BE2C (cell line): ENCODE results near the gene TBATA.

Experiments used
- DNase-seq: peaks from one replicate; pipeline ENCODE4 v3.0.0-alpha.2; 2020
- H3K27me3 ChIP-seq: fragments of 250-450 bp; sonication (Bioruptor Pico); 2 replicates; pipeline ENCODE4 v1.5.1; 2020; ENCODE audit warnings: mild to moderate bottlenecking
- H3K36me3 ChIP-seq: fragments of 250-450 bp; sonication (Bioruptor Pico); 2 replicates; pipeline ENCODE4 v1.5.1; 2020; ENCODE audit warnings: mild to moderate bottlenecking
- H3K4me1 ChIP-seq: fragments of 250-450 bp; sonication (Bioruptor Pico); 2 replicates; pipeline ENCODE4 v1.5.1; 2020
- H3K4me3 ChIP-seq: 2 replicates; pipeline ENCODE4 v1.5.1; 2011; ENCODE audit warnings: low read depth, low read length
- H3K9me3 ChIP-seq: fragments of 250-450 bp; sonication (Bioruptor Pico); 2 replicates; pipeline ENCODE4 v1.5.1; 2020
- CTCF ChIP-seq: IDR thresholded peaks from 2 replicates; pipeline ENCODE4 v1.5.1; 2012; ENCODE audit warnings: mild to moderate bottlenecking, low read depth, low read length

Gene TBATA

DNA sequence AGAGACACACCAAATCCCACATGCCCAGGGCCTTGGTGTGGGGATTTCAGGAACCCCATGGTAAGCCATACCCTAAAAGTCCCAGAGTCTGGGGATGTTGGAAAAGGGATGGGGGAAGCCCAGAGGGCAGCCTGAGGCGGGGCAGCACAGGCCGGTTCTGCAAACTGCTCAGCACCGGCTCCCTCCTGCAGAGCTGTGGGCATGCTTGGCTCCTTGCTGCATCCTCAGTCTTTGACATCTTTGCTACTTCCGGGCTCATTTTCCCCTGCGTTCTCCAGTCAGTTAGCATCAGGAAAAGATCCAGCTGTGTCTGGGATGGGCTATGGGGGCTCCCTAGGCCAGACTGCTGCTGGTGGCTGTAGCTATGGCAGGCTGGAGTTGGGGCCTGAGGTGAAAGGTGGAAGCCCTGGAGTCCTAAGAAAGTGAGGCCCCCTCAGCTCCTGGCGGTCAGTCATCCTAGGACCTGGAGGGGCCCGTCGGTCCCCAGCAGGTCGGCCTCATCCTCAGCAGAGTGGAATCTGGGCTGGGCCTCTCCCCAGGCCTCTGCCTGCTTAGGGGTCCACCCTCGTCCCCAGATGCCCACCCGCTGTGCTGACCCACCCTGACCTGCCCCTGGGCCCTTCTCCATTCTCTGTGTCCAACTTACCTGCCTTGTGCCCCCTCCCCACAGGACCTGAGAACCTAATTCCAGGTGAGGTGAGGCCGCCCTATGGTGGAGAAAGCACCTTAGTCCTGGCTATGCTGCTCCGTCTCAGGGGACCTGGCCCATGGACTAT, 9.3 kb downstream of the TBATA start:
- no peak for TF ChIP-seq CTCF
- 0 out of 2 replicates have a peak, but pooled peaks cover 3% of the 10 kb centered on the region for H3K4me1 ChIP-seq
- no peaks in the 10 kb centered on the region for H3K36me3 ChIP-seq
- no peak for DNase-seq
- no peak overlapping the region for H3K4me3 ChIP-seq
- H3K9me3 ChIP-seq: no peaks in the 10 kb centered on the region
- no peaks in the 10 kb centered on the region for H3K27me3 ChIP-seq

GRCh38 chr10:70774810-70775678, 10.1 kb downstream of the TBATA start:
- H3K4me3 ChIP-seq: no peak overlapping the region
- H3K27me3 ChIP-seq: no peaks in the 10 kb centered on the region
- no peak for TF ChIP-seq CTCF
- DNase-seq: no peak
- H3K36me3 ChIP-seq: no peaks in the 10 kb centered on the region
- 0 out of 2 replicates have a peak, but pooled peaks cover 3% of the 10 kb centered on the region for H3K4me1 ChIP-seq
- no peaks in the 10 kb centered on the region for H3K9me3 ChIP-seq

DNA sequence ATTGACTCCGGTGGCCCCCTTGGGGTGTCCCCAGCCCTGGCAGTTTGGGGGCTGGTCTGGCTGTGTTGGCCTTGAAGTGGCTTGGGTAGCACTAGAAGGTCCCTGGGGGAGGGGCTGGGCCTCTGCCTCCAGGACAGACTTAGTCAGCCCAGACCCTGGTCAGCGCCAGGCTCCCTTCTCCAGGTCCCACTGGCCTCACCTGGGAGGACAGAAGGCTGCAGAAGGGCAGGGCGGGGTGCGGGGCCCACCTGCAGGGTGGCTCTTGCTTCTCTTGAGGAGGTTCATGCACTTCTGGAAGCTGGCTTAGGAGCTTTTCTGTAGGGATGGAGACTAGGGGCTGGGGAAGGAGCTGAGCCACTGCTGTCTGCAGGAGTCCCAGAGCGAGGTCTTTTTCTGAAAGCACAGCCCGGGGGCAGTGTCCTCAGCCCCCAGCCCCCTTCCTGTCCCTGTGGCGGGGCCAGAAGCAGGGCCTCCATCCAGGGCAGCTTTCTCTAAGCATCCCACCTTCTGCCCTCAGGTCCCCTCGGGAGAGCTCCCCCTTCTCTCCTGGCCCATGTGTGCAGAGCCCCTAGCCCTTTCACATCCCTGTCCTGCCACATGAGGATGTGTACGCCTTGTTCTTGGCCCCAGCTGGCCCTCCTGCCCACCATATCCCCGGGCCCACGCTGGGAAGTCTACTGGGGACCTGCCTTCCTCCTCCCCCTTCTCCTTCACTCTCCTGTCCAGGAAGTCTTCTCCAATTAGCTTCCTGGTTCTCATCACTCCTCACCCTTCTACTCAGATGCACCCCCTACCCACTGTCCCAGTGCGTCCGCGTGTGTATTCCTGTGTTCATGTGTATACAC, 11.0 kb downstream of the TBATA start:
- TF ChIP-seq CTCF: no peak
- Histone ChIP-seq H3K4me1 (0 out of 2 replicates have a peak, but pooled peaks cover 2% of the 10 kb centered on the region), H3K36me3 (no peaks in the 10 kb centered on the region), H3K27me3 (no peaks in the 10 kb centered on the region), H3K9me3 (no peaks in the 10 kb centered on the region), H3K4me3 (no peak overlapping the region)
- no peak for DNase-seq

DNA sequence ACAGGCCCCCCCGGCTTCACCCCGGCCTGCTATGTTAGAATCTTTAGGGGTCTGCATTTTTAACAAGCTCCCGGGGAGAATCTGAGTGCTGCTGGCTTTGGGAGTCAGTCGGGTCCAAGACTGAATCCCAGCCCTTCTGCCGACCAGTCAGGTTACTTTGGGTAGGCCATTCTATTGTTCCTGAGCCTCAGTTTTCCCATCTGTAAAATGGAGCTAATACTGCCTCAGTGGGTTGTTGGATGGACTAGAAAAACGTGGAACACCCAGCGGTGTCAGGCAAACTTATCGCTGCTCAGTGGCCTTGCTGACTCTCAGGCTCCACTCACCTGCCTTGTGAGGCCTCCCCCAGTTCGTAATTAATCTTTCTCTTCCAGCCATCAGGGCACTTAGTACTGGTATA, 11.7 kb downstream of the TBATA start:
- no peak for TF ChIP-seq CTCF
- no peak for DNase-seq
- H3K9me3 ChIP-seq: no peaks in the 10 kb centered on the region
- H3K36me3 ChIP-seq: no peaks in the 10 kb centered on the region
- H3K4me1 ChIP-seq: no peaks in the 10 kb centered on the region
- H3K4me3 ChIP-seq: no peak overlapping the region
- H3K27me3 ChIP-seq: no peaks in the 10 kb centered on the region

GRCh38 chr10:70772627-70773026, 12.6 kb downstream of the TBATA start:
- no peak for TF ChIP-seq CTCF
- no peak for DNase-seq
- no peaks in the 10 kb centered on the region for H3K27me3 ChIP-seq
- no peaks in the 10 kb centered on the region for H3K36me3 ChIP-seq
- H3K4me3 ChIP-seq: no peak overlapping the region
- H3K9me3 ChIP-seq: no peaks in the 10 kb centered on the region
- H3K4me1 ChIP-seq: no peaks in the 10 kb centered on the region
